H9 (cell line): ENCODE measurements around the gene VPS9D1. TPM values are rescaled to one million over a fixed set of nuclear protein-coding genes. Genes with fewer than 3 reads are reported as not detected.
"Not testable (repeated sequence)": the region's sequence is repeated elsewhere in the genome, so short reads cannot be mapped to it uniquely, and the experiment has no call there.

Experiments
- DNase-seq: peaks from one replicate; pipeline ENCODE4 v3.0.0-alpha.2; 2017
- H2AFZ ChIP-seq: one replicate; pipeline ENCODE4 v1.6.1; 2013; ENCODE audit warnings: mild to moderate bottlenecking, low read length, control low read depth, moderate library complexity
- H2AK5ac ChIP-seq: 2 replicates; pipeline ENCODE4 v1.6.1; 2013; ENCODE audit warnings: low read length, control low read depth, mixed read lengths; ENCODE audit not compliant: insufficient read length
- H2BK120ac ChIP-seq: one replicate; pipeline ENCODE4 v1.6.1; 2013; ENCODE audit warnings: low read depth, mild to moderate bottlenecking, low read length, control low read depth, inconsistent platforms; ENCODE audit not compliant: poor library complexity, severe bottlenecking
- H2BK12ac ChIP-seq: 2 replicates; pipeline ENCODE4 v1.6.1; 2013; ENCODE audit warnings: low read length, control low read depth, mixed read lengths, low read depth; ENCODE audit not compliant: insufficient read length
- H2BK15ac ChIP-seq: 2 replicates; pipeline ENCODE4 v1.6.1; 2013; ENCODE audit warnings: low read depth, low read length, control low read depth
- H2BK20ac ChIP-seq: one replicate; pipeline ENCODE4 v1.6.1; 2013; ENCODE audit warnings: low read depth, mild to moderate bottlenecking, low read length, control low read depth, inconsistent platforms; ENCODE audit not compliant: poor library complexity, severe bottlenecking
- H2BK5ac ChIP-seq: 2 replicates; pipeline ENCODE4 v1.6.1; 2013; ENCODE audit warnings: low read length, control low read depth, mixed read lengths; ENCODE audit not compliant: insufficient read length
- H3K14ac ChIP-seq: 2 replicates; pipeline ENCODE4 v1.6.1; 2013; ENCODE audit warnings: low read length, control low read depth; ENCODE audit not compliant: insufficient read depth
- H3K18ac ChIP-seq: 2 replicates; pipeline ENCODE4 v1.6.1; 2013; ENCODE audit warnings: low read depth, mild to moderate bottlenecking, mixed read lengths, low read length, control low read depth; ENCODE audit not compliant: insufficient read length
- H3K23ac ChIP-seq: 2 replicates; pipeline ENCODE4 v1.6.1; 2013; ENCODE audit warnings: low read length, control low read depth, mixed read lengths, low read depth; ENCODE audit not compliant: insufficient read length
- H3K23me2 ChIP-seq: 2 replicates; pipeline ENCODE4 v1.6.1; 2013; ENCODE audit warnings: low read depth, mild to moderate bottlenecking, mixed read lengths, low read length, control low read depth; ENCODE audit not compliant: insufficient read length, poor library complexity, severe bottlenecking
- H3K27ac ChIP-seq: 2 replicates; pipeline ENCODE4 v1.5.1; 2013; ENCODE audit warnings: low read length, control low read depth, mixed read lengths, low read depth; ENCODE audit not compliant: insufficient read length
- H3K27me3 ChIP-seq: 2 replicates; pipeline ENCODE4 v1.6.1; 2013; ENCODE audit warnings: low read length, control low read depth, inconsistent platforms; ENCODE audit not compliant: insufficient read depth
- H3K4ac ChIP-seq: 2 replicates; pipeline ENCODE4 v1.6.1; 2013; ENCODE audit warnings: low read depth, mild to moderate bottlenecking, control low read depth, inconsistent platforms, low read length, moderate library complexity
- H3K4me1 ChIP-seq: 2 replicates; pipeline ENCODE4 v1.6.1; 2013; ENCODE audit warnings: low read length, control low read depth, inconsistent platforms; ENCODE audit not compliant: insufficient read depth
- H3K4me2 ChIP-seq: 2 replicates; pipeline ENCODE4 v1.6.1; 2013; ENCODE audit warnings: low read length, control low read depth, mixed read lengths; ENCODE audit not compliant: insufficient read length, insufficient read depth
- H3K56ac ChIP-seq: 2 replicates; pipeline ENCODE4 v1.6.1; 2013; ENCODE audit warnings: low read depth, mild to moderate bottlenecking, mixed read lengths, low read length, control low read depth; ENCODE audit not compliant: insufficient read length
- H3K79me1 ChIP-seq: 2 replicates; pipeline ENCODE4 v1.6.1; 2013; ENCODE audit warnings: low read depth, mild to moderate bottlenecking, moderate library complexity, low read length, control low read depth, inconsistent platforms; ENCODE audit not compliant: insufficient read depth, poor library complexity, severe bottlenecking
- H3K79me2 ChIP-seq: 2 replicates; pipeline ENCODE4 v1.6.1; 2013; ENCODE audit warnings: low read length, control low read depth, inconsistent platforms; ENCODE audit not compliant: insufficient read depth
- H3K9ac ChIP-seq: 2 replicates; pipeline ENCODE4 v1.6.1; 2013; ENCODE audit warnings: low read length, control low read depth, mixed read lengths; ENCODE audit not compliant: insufficient read length; ENCODE audit errors: extremely low read depth
- H3K9me3 ChIP-seq: one replicate; pipeline ENCODE4 v1.6.1; 2013; ENCODE audit warnings: low read depth, low read length, inconsistent platforms; ENCODE audit not compliant: control insufficient read depth
- H3T11ph ChIP-seq: one replicate; pipeline ENCODE4 v1.6.1; 2013; ENCODE audit warnings: mild to moderate bottlenecking, low read length, control low read depth, inconsistent platforms
- H4K20me1 ChIP-seq: one replicate; pipeline ENCODE4 v1.6.1; 2013; ENCODE audit not compliant: control insufficient read depth, insufficient read length, insufficient read depth
- H4K5ac ChIP-seq: 2 replicates; pipeline ENCODE4 v1.6.1; 2013; ENCODE audit warnings: low read depth, mild to moderate bottlenecking, mixed read lengths, low read length, control low read depth; ENCODE audit not compliant: insufficient read length
- H4K8ac ChIP-seq: replicated peaks from 2 replicates; pipeline ENCODE4 v1.6.1; 2013; ENCODE audit warnings: low read length, control low read depth, mixed read lengths, low read depth; ENCODE audit not compliant: insufficient read length
- H4K91ac ChIP-seq: 2 replicates; pipeline ENCODE4 v1.6.1; 2013; ENCODE audit warnings: low read depth, mild to moderate bottlenecking, moderate library complexity, mixed read lengths, low read length, control low read depth; ENCODE audit not compliant: insufficient read length
- H3K27ac Mint-ChIP-seq, 3 experiments: 2 replicates in 2 of 3; 3 replicates in 1 of 3; pipeline ENCODE4 v1.8.0; 2020 to 2021; ENCODE audit warnings: mixed read lengths in 3 of 3, mild to moderate bottlenecking in 1 of 3, moderate library complexity in 1 of 3
- H3K27me3 Mint-ChIP-seq: 2 replicates; pipeline ENCODE4 v1.8.0; 2021; ENCODE audit warnings: low read depth, mild to moderate bottlenecking, moderate library complexity, mixed read lengths
- H3K36me3 Mint-ChIP-seq, 3 experiments: 2 replicates in 2 of 3; 3 replicates in 1 of 3; pipeline ENCODE4 v1.8.0; 2020 to 2021; ENCODE audit warnings: low read depth in 3 of 3, mixed read lengths in 3 of 3; ENCODE audit not compliant: insufficient read depth in 1 of 3
- H3K4me1 Mint-ChIP-seq, 2 experiments: 2 replicates each; pipeline ENCODE4 v1.8.0; 2020; ENCODE audit warnings: mixed read lengths in 2 of 2
- H3K4me3 Mint-ChIP-seq, 2 experiments: 2 replicates in 1 of 2; 3 replicates in 1 of 2; pipeline ENCODE4 v1.8.0; 2020 to 2021; ENCODE audit warnings: mild to moderate bottlenecking in 2 of 2, mixed read lengths in 2 of 2, moderate library complexity in 1 of 2
- H3K9me3 Mint-ChIP-seq, 2 experiments: 2 replicates in 1 of 2; 3 replicates in 1 of 2; pipeline ENCODE4 v1.8.0; 2020; ENCODE audit warnings: mild to moderate bottlenecking in 2 of 2, mixed read lengths in 2 of 2, moderate library complexity in 1 of 2
- WGBS: extraction: QIAGEN DNeasy Blood & Tissue Kit; methylation state at CpG from one replicate; pipeline ENCODE4 v1.1.7; 2013; ENCODE audit warnings: missing lambda C conversion rate, low lambda C conversion rate, mixed read lengths; ENCODE audit not compliant: insufficient read length; ENCODE audit errors: extremely low coverage; 5-methylcytosine and 5-hydroxymethylcytosine counted together
- total RNA-seq: library from RNA; stranded (reverse); gene quantifications from 2 replicates; pipeline ENCODE4 v1.2.1, GENCODE V29; 2021
- TF ChIP-seq, protein P1 (sequence below): fragments of 200-600 bp; sonication (generic); conservative IDR thresholded peaks from 3 replicates; pipeline ENCODE4 v1.8.0; 2021; ENCODE audit warnings: antibody characterized with exemption, mild to moderate bottlenecking

VPS9D1 gene
- total RNA-seq, 1 experiment from 2014 or later: 6.0 TPM

- Histone ChIP-seq H3K79me2 (no peaks in the 10 kb centered on the region), H3K23ac (no peak overlapping the region), H3K23me2 (peaks cover under 1% of the 10 kb centered on the region), H3K27ac (no peak overlapping the region), H2BK20ac (no peak overlapping the region), H3K56ac (no peak overlapping the region), H3K4me2 (no peak overlapping the region), H3K18ac (no peak overlapping the region), H3K9me3 (no peaks in the 10 kb centered on the region), H4K20me1 (no peaks in the 10 kb centered on the region), H4K91ac (no peak overlapping the region), H2BK15ac (no peak overlapping the region), H2BK120ac (no peak overlapping the region), H2BK12ac (no peak overlapping the region), H2AK5ac (no peak overlapping the region), H3T11ph (no peak overlapping the region), H4K8ac (no peak overlapping the region), H4K5ac (no peak overlapping the region), H3K14ac (no peak overlapping the region), H2BK5ac (no peak overlapping the region), H2AFZ (no peak overlapping the region), H3K9ac (no peak overlapping the region), H3K4me1 (no peaks in the 10 kb centered on the region), H3K4ac (no peak overlapping the region), H3K27me3 (no peaks in the 10 kb centered on the region), H3K79me1 (no peaks in the 10 kb centered on the region)
- WGBS: no CpG with 5 or more reads among the region's 31 CpGs
- DNase-seq: no peak
- no peaks in the 10 kb centered on the region; a peak in 1 of 5 replicates for H3K9me3 Mint-ChIP-seq
- TF ChIP-seq, protein P1, sequence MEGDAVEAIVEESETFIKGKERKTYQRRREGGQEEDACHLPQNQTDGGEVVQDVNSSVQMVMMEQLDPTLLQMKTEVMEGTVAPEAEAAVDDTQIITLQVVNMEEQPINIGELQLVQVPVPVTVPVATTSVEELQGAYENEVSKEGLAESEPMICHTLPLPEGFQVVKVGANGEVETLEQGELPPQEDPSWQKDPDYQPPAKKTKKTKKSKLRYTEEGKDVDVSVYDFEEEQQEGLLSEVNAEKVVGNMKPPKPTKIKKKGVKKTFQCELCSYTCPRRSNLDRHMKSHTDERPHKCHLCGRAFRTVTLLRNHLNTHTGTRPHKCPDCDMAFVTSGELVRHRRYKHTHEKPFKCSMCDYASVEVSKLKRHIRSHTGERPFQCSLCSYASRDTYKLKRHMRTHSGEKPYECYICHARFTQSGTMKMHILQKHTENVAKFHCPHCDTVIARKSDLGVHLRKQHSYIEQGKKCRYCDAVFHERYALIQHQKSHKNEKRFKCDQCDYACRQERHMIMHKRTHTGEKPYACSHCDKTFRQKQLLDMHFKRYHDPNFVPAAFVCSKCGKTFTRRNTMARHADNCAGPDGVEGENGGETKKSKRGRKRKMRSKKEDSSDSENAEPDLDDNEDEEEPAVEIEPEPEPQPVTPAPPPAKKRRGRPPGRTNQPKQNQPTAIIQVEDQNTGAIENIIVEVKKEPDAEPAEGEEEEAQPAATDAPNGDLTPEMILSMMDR: no peak
- peaks cover 2% of the 10 kb centered on the region; the same call in 1 of the 2 replicates for H3K27me3 Mint-ChIP-seq
- H3K4me3 Mint-ChIP-seq: no peak overlapping the region; a peak in 1 of 5 replicates
- H3K27ac Mint-ChIP-seq: peak overlapping the region; percentile 40 to 82 (median 49); a peak in 4 of 7 replicates
- H3K4me1 Mint-ChIP-seq: peaks cover 5 to 7% of the 10 kb centered on the region in 2 experiments
- H3K36me3 Mint-ChIP-seq: peaks cover 27 to 63% (median 54%) of the 10 kb centered on the region in 3 experiments
These were observed 25.4 kb downstream of the VPS9D1 start for GRCh38 chr16:89695086-89695874.

DNA sequence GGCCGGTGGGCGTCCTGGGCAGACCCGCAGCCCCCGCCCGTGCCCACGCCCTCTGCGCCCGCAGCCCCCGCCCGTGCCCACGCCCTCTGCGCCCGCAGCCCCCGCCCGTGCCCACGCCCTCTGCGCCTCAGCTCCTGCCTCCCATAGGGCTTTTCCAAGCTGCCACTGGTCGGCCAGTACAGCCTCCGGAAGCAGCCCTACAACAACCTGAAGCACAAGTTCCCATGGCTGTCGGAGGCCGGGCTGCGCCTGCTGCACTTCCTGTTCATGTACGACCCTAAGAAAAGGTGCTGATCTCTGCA, 26.0 kb downstream of the VPS9D1 start:
- H3K27me3 Mint-ChIP-seq, H2AK5ac ChIP-seq, H3K4me1 ChIP-seq, DNase-seq, H4K8ac ChIP-seq, H3K18ac ChIP-seq, H3K4me1 Mint-ChIP-seq, H3K14ac ChIP-seq, H2BK15ac ChIP-seq, H3K56ac ChIP-seq, H3K79me1 ChIP-seq, H2AFZ ChIP-seq, H3K4me3 Mint-ChIP-seq, H4K91ac ChIP-seq, H3K27me3 ChIP-seq, H3K9ac ChIP-seq, H3K4me2 ChIP-seq, H2BK12ac ChIP-seq, H3T11ph ChIP-seq, H3K9me3 Mint-ChIP-seq, H3K79me2 ChIP-seq, H2BK20ac ChIP-seq, H4K5ac ChIP-seq, H3K4ac ChIP-seq, H3K23me2 ChIP-seq, H3K27ac ChIP-seq, H3K9me3 ChIP-seq, H2BK120ac ChIP-seq, H2BK5ac ChIP-seq, H3K23ac ChIP-seq, H4K20me1 ChIP-seq: not testable (repeated sequence)
- no CpG with 5 or more reads among the region's 23 CpGs for WGBS
- Mint-ChIP-seq H3K36me3 (peaks cover 32 to 66% (median 59%) of the 10 kb centered on the region in 3 experiments), H3K27ac (peak overlapping the region in 2 of 3 experiments; percentile 40 to 79; a peak in 3 of 7 replicates)
